RPMI7951 (cell line): ENCODE results near the gene PGA4. TPM values are rescaled to one million over a fixed set of nuclear protein-coding genes. Genes with fewer than 3 reads are reported as not detected.
"Not testable (repeated sequence)": the region's sequence is repeated elsewhere in the genome, so short reads cannot be mapped to it uniquely, and the experiment has no call there.

ENCODE experiments used
- DNase-seq: peaks from one replicate; pipeline ENCODE4 v3.0.0-alpha.2; 2012; ENCODE audit warnings: low read depth
- total RNA-seq: library from RNA; depleted of rRNA; stranded (reverse); fragments of >200 nt; shearing (Covaris generic); gene quantifications from 2 replicates; pipeline ENCODE4 v1.2.3, GENCODE V29; 2014; rRNA removed

PGA4 gene
- total RNA-seq = not detected in 2 replicates

- DNase-seq = not testable (repeated sequence)
Observed at GRCh38 chr11:61222047-61222446, at the start of gene PGA4. Gene PGA4 (plus strand): TSS chr11:61222347. CDS start chr11:61222401, 54 bp downstream.

GRCh38 chr11:61172356-61172755 is 49.8 kb upstream of the PGA4 start:
- no peak for DNase-seq

- no peak for DNase-seq
Observed at GRCh38 chr11:61172888-61173287, 49.3 kb upstream of the PGA4 start.

- peak; percentile 49 for DNase-seq
Observed at GRCh38 chr11:61173456-61173855, 48.7 kb upstream of the PGA4 start.

GRCh38 chr11:61174273-61174672 is 47.9 kb upstream of the PGA4 start:
- DNase-seq = no peak

- DNase-seq = no peak
Observed at GRCh38 chr11:61174949-61175348, 47.2 kb upstream of the PGA4 start.

DNA sequence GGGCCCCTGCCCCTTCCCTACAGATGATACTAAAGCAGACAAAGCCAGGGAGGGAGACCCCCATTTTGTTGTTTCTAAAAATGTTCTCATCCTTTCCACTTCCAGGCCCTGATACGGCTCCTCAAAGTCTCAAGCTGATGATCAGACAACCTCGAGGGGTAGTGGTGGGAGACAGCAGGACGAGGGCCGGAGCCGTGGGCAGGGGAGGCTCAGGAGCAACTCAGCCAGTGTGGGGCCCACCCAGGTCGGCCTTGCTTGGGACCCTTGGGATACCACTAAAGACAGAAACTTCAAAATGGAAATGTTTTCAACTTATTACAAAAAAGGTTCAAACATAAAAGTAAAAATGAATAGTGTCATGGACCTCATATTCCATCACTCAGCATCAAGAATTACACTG is 45.7 kb upstream of the PGA4 start:
- no peak for DNase-seq

GRCh38 chr11:61180205-61180604 is 41.9 kb upstream of the PGA4 start:
- not testable (repeated sequence) for DNase-seq

DNA sequence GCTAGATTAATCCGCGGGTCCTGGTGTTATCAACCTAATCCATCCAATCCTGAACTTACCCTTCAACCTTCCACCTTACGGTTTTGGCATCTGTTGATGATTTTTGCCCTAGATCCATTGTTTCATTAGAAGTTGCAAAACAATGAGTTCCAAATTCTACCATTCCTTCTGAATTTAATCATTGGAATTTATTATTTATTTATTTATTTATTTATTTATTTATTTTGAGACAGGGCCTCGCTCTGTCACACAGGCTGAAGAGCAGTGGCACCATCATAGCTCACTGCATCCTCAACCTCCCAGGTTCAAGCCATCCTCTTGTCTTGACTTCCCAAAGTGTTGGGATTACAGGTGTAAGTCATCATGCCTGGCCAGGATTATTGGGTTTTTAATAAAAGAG is 40.7 kb upstream of the PGA4 start:
- DNase-seq = no peak

DNA sequence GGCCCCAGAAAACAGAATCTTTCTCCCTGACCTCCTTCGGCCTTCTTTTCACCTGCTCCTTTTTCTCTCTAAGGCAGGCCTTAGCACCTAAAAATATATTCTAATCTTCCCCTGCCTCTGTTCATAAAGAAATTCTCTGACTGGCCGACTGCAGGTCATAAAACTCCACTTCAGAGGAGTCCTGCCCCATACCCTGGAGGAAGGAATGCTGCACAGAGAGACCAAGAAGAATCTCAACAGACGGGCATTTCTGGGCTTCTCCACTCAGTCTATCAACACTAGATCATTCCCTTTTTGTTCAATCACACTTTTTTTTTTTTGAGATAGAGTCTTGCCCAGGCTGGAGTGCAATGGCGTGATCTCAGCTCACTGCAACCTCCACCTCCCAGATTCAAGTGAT is 38.5 kb upstream of the PGA4 start:
- no peak for DNase-seq

GRCh38 chr11:61186504-61186903 is 35.6 kb upstream of the PGA4 start:
- no peak for DNase-seq

GRCh38 chr11:61187505-61188130 is 34.5 kb upstream of the PGA4 start:
- DNase-seq = peak; percentile 67

- DNase-seq = no peak
Observed at GRCh38 chr11:61189933-61190332, 32.2 kb upstream of the PGA4 start.

DNA sequence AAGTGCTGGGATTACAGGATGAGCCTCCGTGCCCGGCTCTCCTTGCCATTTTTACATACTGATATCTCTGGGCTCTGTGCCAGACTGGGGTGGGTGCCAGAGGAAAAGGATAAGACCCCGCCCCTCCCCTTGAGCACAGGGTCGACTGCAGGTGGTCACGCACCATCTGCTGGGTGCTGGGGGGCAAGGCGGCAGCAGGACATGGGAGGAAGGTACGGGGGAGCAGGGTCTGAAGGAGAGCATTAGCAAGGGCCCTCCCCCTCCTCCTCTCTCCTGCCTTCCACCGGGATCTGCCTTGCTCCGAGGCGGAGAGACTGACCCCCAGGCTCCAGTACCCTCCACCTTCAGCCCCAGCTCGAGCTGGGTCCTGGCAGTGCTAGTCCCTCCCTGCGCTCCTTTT is 28.6 kb upstream of the PGA4 start:
- DNase-seq = no peak

DNA sequence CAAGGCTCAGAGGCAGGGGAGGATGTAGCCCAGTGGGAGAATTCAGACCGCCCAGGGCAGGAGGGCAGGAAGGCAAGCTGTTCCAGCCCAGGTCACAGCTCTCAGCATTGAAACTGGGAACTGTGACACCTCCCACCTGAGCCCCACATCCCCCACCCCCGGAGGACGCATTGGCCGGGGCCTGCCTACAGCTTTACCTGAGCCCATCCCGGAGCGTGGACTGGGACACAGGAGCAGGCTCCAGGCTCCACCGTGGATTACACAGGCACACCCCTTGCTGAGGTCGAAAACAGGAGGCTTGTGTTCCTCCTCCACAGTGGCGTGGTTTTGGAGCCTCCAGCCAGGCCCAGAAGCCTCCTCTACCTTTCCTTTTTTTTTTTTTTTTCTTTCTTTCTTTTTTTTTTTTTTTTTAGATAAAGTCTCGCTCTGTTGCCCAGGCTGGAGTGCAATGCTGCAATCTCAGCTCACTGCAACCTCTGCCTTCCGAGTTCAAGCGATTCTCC is 27.9 kb upstream of the PGA4 start:
- DNase-seq = no peak

DNA sequence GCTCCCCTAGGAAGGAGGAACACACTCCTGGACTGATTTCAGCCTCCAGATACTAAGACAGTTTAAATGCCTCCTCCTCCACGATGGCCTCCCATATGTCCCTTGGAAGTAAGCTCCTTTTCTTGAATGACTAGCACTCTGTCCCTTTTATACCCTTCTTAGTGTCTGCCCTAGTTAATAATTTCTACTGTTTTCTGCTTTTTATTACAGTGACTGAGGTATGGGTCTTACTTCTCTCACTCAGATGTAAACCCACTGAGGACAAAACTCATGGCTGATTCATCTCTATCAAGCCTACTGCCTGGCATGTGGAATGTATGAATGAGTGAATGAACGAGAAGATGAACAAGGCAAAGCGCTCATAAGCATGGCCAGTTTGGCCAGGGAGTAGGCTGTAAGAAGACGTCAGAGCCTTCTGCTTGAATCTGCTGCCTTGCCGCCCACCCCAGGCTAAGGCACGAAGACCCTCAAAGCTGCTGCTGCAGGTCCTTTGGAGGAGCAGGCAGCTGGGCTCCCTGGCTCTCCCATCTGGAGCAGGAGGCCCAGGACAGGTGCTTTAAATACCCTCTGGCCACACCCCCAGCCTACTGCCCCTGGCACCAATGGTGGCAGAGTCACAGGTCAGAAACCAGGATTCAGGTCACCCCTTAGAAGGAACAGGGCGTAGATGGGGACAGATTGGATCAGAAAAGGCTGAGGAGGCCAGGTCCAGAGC is 27.0 kb upstream of the PGA4 start:
- no peak for DNase-seq

DNA sequence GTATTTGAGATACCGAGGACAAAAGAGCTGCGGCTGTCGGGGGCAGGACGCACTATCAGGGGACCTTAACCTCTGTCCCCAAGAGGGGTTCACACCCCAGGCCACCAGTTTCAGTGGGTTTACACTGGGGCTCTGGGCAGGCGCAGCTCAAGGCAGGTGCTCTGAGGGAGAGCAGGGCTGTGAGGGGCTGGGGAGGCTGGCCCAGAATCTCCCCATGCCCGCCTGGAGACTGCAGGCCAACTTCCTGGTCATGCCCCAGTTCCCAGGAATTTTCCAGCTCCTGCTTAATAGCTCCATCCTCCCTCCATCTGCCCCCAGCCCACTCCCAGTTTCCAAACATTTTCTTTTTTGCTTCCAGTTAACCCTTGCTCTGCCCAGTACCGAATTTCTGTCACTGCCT is 26.4 kb upstream of the PGA4 start:
- DNase-seq = no peak

GRCh38 chr11:61198361-61198760 is 23.8 kb upstream of the PGA4 start:
- no peak for DNase-seq

GRCh38 chr11:61198948-61199523 is 23.1 kb upstream of the PGA4 start:
- no peak for DNase-seq

GRCh38 chr11:61201476-61201875 is 20.7 kb upstream of the PGA4 start:
- DNase-seq = no peak

DNA sequence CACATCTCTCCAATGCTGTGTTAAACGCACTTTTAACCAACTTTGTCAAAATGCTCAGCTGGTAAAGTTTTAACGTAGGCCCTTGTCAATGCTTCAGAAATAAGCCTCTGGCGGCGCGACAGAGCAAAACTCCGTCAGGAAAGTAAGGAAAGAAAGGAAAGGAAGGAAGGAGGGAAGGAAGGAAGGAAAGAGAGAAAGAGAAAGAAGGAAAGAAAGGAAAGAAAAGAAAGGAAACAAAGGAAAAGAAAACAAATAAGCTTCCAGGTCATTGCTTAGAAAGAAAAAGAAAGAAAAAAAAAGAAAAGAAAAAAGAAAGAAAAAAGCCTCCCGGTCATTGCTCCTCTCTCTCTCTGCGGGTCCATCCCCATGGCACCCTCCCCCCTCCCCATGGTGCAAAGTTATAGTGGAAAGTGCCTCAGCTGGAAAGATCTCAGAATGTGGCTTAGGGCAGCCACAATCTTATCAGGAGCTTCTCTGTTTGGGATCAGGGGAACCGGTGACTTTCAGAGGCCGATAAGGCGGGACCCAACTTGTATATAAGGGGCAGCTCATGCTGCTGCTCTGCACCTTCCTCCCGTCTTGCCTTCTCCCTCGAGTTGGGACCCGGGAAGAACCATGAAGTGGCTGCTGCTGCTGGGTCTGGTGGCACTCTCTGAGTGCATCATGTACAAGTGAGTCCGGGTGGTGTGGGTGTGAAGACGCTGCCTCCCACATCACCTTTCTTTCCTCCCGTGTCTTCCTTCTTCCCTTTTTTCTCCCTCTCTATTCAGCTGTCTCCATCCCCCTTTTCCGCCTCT is 19.0 kb upstream of the PGA4 start, which contains the start of gene PGA3:
TSS of gene PGA3 (plus strand) at position 566 of the 797 bp plus-strand sequence. CDS start at position 616, 50 bp downstream.
- DNase-seq = not testable (repeated sequence)

DNA sequence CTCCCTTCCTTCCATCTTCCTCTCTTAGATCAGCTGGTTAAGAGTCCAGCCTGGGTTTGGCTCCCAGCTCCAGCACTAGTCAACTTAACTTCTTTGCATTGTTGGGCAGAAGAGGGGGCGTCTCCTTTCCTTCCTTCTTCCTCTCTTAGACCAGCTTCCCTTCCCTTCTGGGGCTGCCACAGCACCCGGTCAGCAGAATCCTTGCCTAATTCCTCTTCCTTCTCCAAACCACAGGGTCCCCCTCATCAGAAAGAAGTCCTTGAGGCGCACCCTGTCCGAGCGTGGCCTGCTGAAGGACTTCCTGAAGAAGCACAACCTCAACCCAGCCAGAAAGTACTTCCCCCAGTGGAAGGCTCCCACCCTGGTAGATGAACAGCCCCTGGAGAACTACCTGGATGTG is 18.3 kb upstream of the PGA4 start:
- not testable (repeated sequence) for DNase-seq
